H1 (cell line): Measurements from ENCODE around the gene MIP. TPM values are rescaled to one million over a fixed set of nuclear protein-coding genes. Genes with fewer than 3 reads are reported as not detected.

Experiments
- CTCF ChIA-PET: fragments of 300-600 bp; sonication (Branson Sonifier 250); formaldehyde crosslinking; loops from one replicate; lab custom pipeline; 2021; ENCODE audit not compliant: partially characterized antibody; lab: Charles Lee
- POLR2A ChIA-PET: fragments of 300-600 bp; sonication (Branson Sonifier 250); formaldehyde crosslinking; loops from one replicate; lab custom pipeline; 2021; ENCODE audit warnings: inconsistent platforms; ENCODE audit not compliant: partially characterized antibody; lab: Charles Lee
- DNase-seq, 2 experiments: peaks; one replicate each; pipeline versions ENCODE4 v3.0.0 to v3.0.0-alpha.2; 2010 to 2022; ENCODE audit warnings: low spot score in 2 of 2, low read depth in 1 of 2, mixed read lengths in 1 of 2
- FAIRE-seq: peaks from 2 replicates; lab custom pipeline; 2011; peaks lifted over from hg19 to GRCh38; lab: Jason Lieb, UNC
- H2AFZ ChIP-seq: 2 replicates; pipeline ENCODE4 v1.8.1; 2012; ENCODE audit warnings: low read length, inconsistent platforms
- H2AK5ac ChIP-seq: 2 replicates; pipeline ENCODE4 v1.6.1; 2013; ENCODE audit warnings: low read depth, low read length
- H2BK120ac ChIP-seq: replicated peaks from 2 replicates; pipeline ENCODE3; 2013; ENCODE audit warnings: low read depth, low read length, inconsistent platforms
- H2BK12ac ChIP-seq: 2 replicates; pipeline ENCODE4 v1.6.1; 2013; ENCODE audit warnings: low read depth, low read length
- H2BK15ac ChIP-seq: 2 replicates; pipeline ENCODE4 v1.6.1; 2013; ENCODE audit warnings: low read length
- H2BK20ac ChIP-seq: 2 replicates; pipeline ENCODE4 v1.6.1; 2013; ENCODE audit warnings: low read length
- H2BK5ac ChIP-seq: 2 replicates; pipeline ENCODE4 v1.6.1; 2013; ENCODE audit warnings: low read depth, low read length
- H3K14ac ChIP-seq: 2 replicates; pipeline ENCODE4 v1.6.1; 2013; ENCODE audit warnings: inconsistent platforms; ENCODE audit not compliant: insufficient read length
- H3K18ac ChIP-seq: 2 replicates; pipeline ENCODE4 v1.6.1; 2013; ENCODE audit warnings: low read length; ENCODE audit errors: extremely low read depth
- H3K23ac ChIP-seq: 2 replicates; pipeline ENCODE4 v1.6.1; 2013; ENCODE audit warnings: inconsistent platforms; ENCODE audit not compliant: insufficient read length
- H3K23me2 ChIP-seq: 2 replicates; pipeline ENCODE4 v1.6.1; 2013; ENCODE audit warnings: low read depth, low read length
- H3K27ac ChIP-seq: 2 replicates; pipeline ENCODE4 v1.6.1; 2011; ENCODE audit warnings: low read depth, low read length, inconsistent platforms
- H3K27me3 ChIP-seq, 4 experiments: replicated peaks in 1 of 4; 1 replicate in 1 of 4; 2 replicates in 3 of 4; pipeline versions ENCODE4 v1.6.1 to v1.8.1; 2011 to 2013; ENCODE audit warnings: low read length in 3 of 4, mild to moderate bottlenecking in 3 of 4, inconsistent platforms in 2 of 4, mixed read lengths in 2 of 4, moderate library complexity in 1 of 4; ENCODE audit not compliant: control insufficient read depth in 3 of 4, insufficient read depth in 3 of 4; ENCODE audit errors: extremely low read depth in 1 of 4
- H3K36me3 ChIP-seq, 4 experiments: 2 replicates each; pipeline versions ENCODE4 v1.6.1 to v1.8.1; 2011 to 2013; ENCODE audit warnings: mild to moderate bottlenecking in 4 of 4, low read length in 3 of 4, moderate library complexity in 2 of 4, control low read depth in 1 of 4, inconsistent platforms in 1 of 4; ENCODE audit not compliant: insufficient read depth in 4 of 4, control insufficient read depth in 2 of 4
- H3K4ac ChIP-seq: replicated peaks from 2 replicates; pipeline ENCODE3; 2013; ENCODE audit warnings: low read length, low read depth, mixed read lengths, inconsistent platforms; ENCODE audit not compliant: insufficient read length
- H3K4me1 ChIP-seq, 4 experiments: replicated peaks in 1 of 4; 1 replicate in 1 of 4; 2 replicates in 3 of 4; pipeline versions ENCODE4 v1.6.1 to v1.8.1; 2011 to 2013; ENCODE audit warnings: low read length in 3 of 4, inconsistent platforms in 2 of 4, mixed read lengths in 1 of 4; ENCODE audit not compliant: insufficient read depth in 4 of 4, control insufficient read depth in 3 of 4
- H3K4me2 ChIP-seq, 2 experiments: 2 replicates each; pipeline versions ENCODE4 v1.6.1 to v1.8.1; 2011 to 2013; ENCODE audit warnings: low read depth in 2 of 2, low read length in 2 of 2, control low read depth in 1 of 2, inconsistent platforms in 1 of 2, mild to moderate bottlenecking in 1 of 2; ENCODE audit not compliant: insufficient read depth in 1 of 2
- H3K4me3 ChIP-seq, 4 experiments: fragments of 200-600, 300-600 bp in 1 of 4; sonication (generic), shearing (Covaris generic), sonication (Bioruptor Twin) in 1 of 4; 2 replicates each; pipeline versions ENCODE4 v1.5.1 to v1.8.1; 2011 to 2016; ENCODE audit warnings: low read length in 4 of 4, low read depth in 3 of 4, control low read depth in 2 of 4, inconsistent platforms in 2 of 4, mild to moderate bottlenecking in 2 of 4, mixed read lengths in 1 of 4, moderate library complexity in 1 of 4; ENCODE audit not compliant: insufficient read depth in 2 of 4; ENCODE audit errors: extremely low read depth in 1 of 4
- H3K56ac ChIP-seq: replicated peaks from 2 replicates; pipeline ENCODE3; 2013; ENCODE audit warnings: low read depth, mild to moderate bottlenecking, mixed read lengths, low read length, inconsistent platforms; ENCODE audit not compliant: insufficient read length
- H3K79me1 ChIP-seq: 2 replicates; pipeline ENCODE4 v1.6.1; 2013; ENCODE audit warnings: low read depth, low read length, control low read depth
- H3K79me2 ChIP-seq, 2 experiments: 2 replicates each; pipeline versions ENCODE4 v1.6.1 to v1.8.1; 2012 to 2013; ENCODE audit warnings: low read length in 2 of 2, mild to moderate bottlenecking in 2 of 2, inconsistent platforms in 1 of 2; ENCODE audit not compliant: insufficient read depth in 2 of 2, control insufficient read depth in 1 of 2
- H3K9ac ChIP-seq, 4 experiments: replicated peaks in 1 of 4; 1 replicate in 1 of 4; 2 replicates in 3 of 4; pipeline versions ENCODE4 v1.6.1 to v1.8.1; 2011 to 2013; ENCODE audit warnings: low read depth in 3 of 4, low read length in 3 of 4, control low read depth in 2 of 4, mild to moderate bottlenecking in 2 of 4, moderate library complexity in 2 of 4, inconsistent platforms in 1 of 4; ENCODE audit errors: extremely low read depth in 1 of 4
- H3K9me3 ChIP-seq, 2 experiments: 2 replicates each; pipeline versions ENCODE4 v1.6.1 to v1.8.1; 2012 to 2013; ENCODE audit warnings: mild to moderate bottlenecking in 2 of 2, moderate library complexity in 2 of 2, control low read depth in 1 of 2, inconsistent platforms in 1 of 2, low read depth in 1 of 2, low read length in 1 of 2, mixed read lengths in 1 of 2; ENCODE audit not compliant: insufficient read depth in 2 of 2
- H4K20me1 ChIP-seq, 2 experiments: replicated peaks in 1 of 2; 2 replicates each; pipeline versions ENCODE3 to v1.8.1; 2011 to 2013; ENCODE audit warnings: inconsistent platforms in 2 of 2, low read length in 2 of 2, mild to moderate bottlenecking in 1 of 2; ENCODE audit not compliant: insufficient read depth in 2 of 2, control insufficient read depth in 1 of 2
- H4K5ac ChIP-seq: 2 replicates; pipeline ENCODE4 v1.6.1; 2013; ENCODE audit warnings: low read length, low read depth, mixed read lengths, inconsistent platforms; ENCODE audit not compliant: insufficient read length
- H4K8ac ChIP-seq: 2 replicates; pipeline ENCODE4 v1.8.0; 2013; ENCODE audit warnings: mild to moderate bottlenecking, moderate library complexity, low read length, inconsistent platforms; ENCODE audit not compliant: insufficient read depth; ENCODE audit errors: extremely low read depth
- H4K91ac ChIP-seq: replicated peaks from 2 replicates; pipeline ENCODE3; 2013; ENCODE audit warnings: low read length, mixed read lengths, inconsistent platforms; ENCODE audit not compliant: insufficient read length
- BCL11A ChIP-seq, 2 experiments: IDR thresholded peaks; one replicate each; pipeline ENCODE4 v1.6.1; 2011; ENCODE audit warnings: low read depth in 2 of 2, low read length in 2 of 2, mild to moderate bottlenecking in 2 of 2
- CEBPB ChIP-seq: IDR thresholded peaks from 2 replicates; pipeline ENCODE4 v1.6.1; 2012; ENCODE audit warnings: low read depth, low read length
- EZH2 ChIP-seq: fragments of 200-600 bp; sonication (generic); IDR thresholded peaks from 2 replicates; pipeline ENCODE4 v1.7.1; 2012; ENCODE audit warnings: low read depth, mild to moderate bottlenecking, moderate library complexity, low read length, inconsistent platforms; ENCODE audit not compliant: severe bottlenecking
- JUN ChIP-seq: IDR thresholded peaks from 2 replicates; pipeline ENCODE4 v1.6.1; 2011; ENCODE audit warnings: low read depth, mild to moderate bottlenecking, improper control_type of control experiment, low read length
- JUND ChIP-seq: IDR thresholded peaks from 2 replicates; pipeline ENCODE4 v1.6.1; 2011; ENCODE audit warnings: mild to moderate bottlenecking, improper control_type of control experiment, low read length
- POLR2AphosphoS5 ChIP-seq: IDR thresholded peaks from 2 replicates; pipeline ENCODE4 v1.6.1; 2011; ENCODE audit warnings: low read depth, low read length
- RXRA ChIP-seq: IDR thresholded peaks from 2 replicates; pipeline ENCODE4 v1.6.1; 2011; ENCODE audit warnings: low read depth, mild to moderate bottlenecking, low read length, moderate library complexity; ENCODE audit not compliant: insufficient read depth
- SAP30 ChIP-seq: fragments of 300-600 bp; sonication (generic); IDR thresholded peaks from 2 replicates; pipeline ENCODE4 v1.7.1; 2012; ENCODE audit warnings: low read length, moderate library complexity, mild to moderate bottlenecking, inconsistent platforms; ENCODE audit not compliant: insufficient read depth, insufficient replicate concordance
- SIN3A ChIP-seq, 2 experiments: IDR thresholded peaks in 1 of 2; conservative IDR thresholded peaks in 1 of 2; 2 replicates each; pipeline ENCODE4 v1.6.1; 2011 to 2012; ENCODE audit warnings: low read length in 2 of 2, improper control_type of control experiment in 1 of 2, low read depth in 1 of 2, mild to moderate bottlenecking in 1 of 2
- SP2 ChIP-seq: IDR thresholded peaks from 2 replicates; pipeline ENCODE4 v1.6.1; 2012; ENCODE audit warnings: mild to moderate bottlenecking, low read length, inconsistent platforms
- TCF12 ChIP-seq: IDR thresholded peaks from 2 replicates; pipeline ENCODE4 v1.6.1; 2011; ENCODE audit warnings: low read depth, mild to moderate bottlenecking, low read length
- YY1 ChIP-seq: IDR thresholded peaks from 2 replicates; pipeline ENCODE4 v1.6.1; 2011; ENCODE audit warnings: low read depth, mild to moderate bottlenecking, low read length
- WGBS, 2 experiments: shearing (Covaris generic) in 1 of 2; methylation state at CpG; one replicate each; pipeline versions ENCODE4 v1.1.6 to v1.1.7; 2013 to 2015; ENCODE audit warnings: low lambda C conversion rate in 2 of 2, mixed read lengths in 2 of 2, inconsistent platforms in 1 of 2, low coverage in 1 of 2, missing lambda C conversion rate in 1 of 2; ENCODE audit not compliant: insufficient replicate concordance in 2 of 2, insufficient coverage in 1 of 2, insufficient read length in 1 of 2; ENCODE audit errors: extremely low coverage in 1 of 2, missing lambda C conversion rate in 1 of 2; 5-methylcytosine and 5-hydroxymethylcytosine counted together
- polyA plus RNA-seq, 7 experiments: library from polyadenylated mRNA; depleted of rRNA in 3 of 7; stranded (reverse) in 5 of 7; unstranded in 2 of 7; fragments of >200 nt in 5 of 7; fragments of 200-250 nt in 2 of 7; gene quantifications; 1 replicate in 5 of 7; 2 replicates in 1 of 7; 4 replicates in 1 of 7; pipeline versions ENCODE4 v1.2.1 to v1.2.3, GENCODE V29; 2011 to 2013; ENCODE audit warnings: missing spikeins in 2 of 7, mixed read lengths in 2 of 7
- total RNA-seq: library from RNA; stranded (reverse); fragmentation: NEBNext Ultra II Directional; extraction: Animal tissue kit (Norgen Biotek cat#: 25700); gene quantifications from 2 replicates; pipeline ENCODE4 v1.2.1, GENCODE V29; 2021
- TF ChIP-seq, protein P1 (sequence below): IDR thresholded peaks from 2 replicates; pipeline ENCODE4 v1.6.1; 2012; ENCODE audit warnings: low read length, inconsistent platforms

MIP gene
- total and polyA plus RNA-seq, 2 of the 8 experiments (the other 6 are each of a cell fraction or from before 2014, with no cell fraction given) = 0.05 TPM; not detected in 1

DNA sequence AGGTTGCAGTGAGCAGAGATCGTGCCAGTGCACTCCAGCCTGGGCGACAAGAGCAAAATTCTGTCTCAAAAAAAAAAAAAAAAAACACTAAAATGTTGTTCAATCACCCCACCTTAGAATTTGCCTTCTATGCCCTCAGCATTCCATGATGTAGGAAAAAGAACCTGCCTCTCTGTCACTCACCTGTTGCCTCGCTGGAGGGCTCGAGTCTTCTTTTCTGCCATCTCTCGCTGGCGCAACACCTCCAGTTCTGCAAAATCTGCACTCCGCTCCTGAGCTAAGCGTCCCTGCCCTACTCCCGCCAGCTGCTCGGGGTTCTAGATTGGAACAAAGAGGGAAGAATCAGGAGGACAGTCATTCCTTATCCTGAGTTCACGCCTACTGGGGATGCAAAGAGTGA, 23.2 kb downstream of the MIP start:
- Histone ChIP-seq H2BK15ac (no peak overlapping the region), H3K9me3 (no peaks in the 10 kb centered on the region), H3K18ac (no peak overlapping the region), H3K4me2 (no peak overlapping the region), H3K79me2 (peaks cover 0 to 18% of the 10 kb centered on the region in 2 experiments; a peak in 2 of 4 replicates), H3K79me1 (0 out of 2 replicates have a peak, but pooled peaks cover 2% of the 10 kb centered on the region), H4K20me1 (peaks cover 0 to 1% of the 10 kb centered on the region in 2 experiments), H2BK5ac (no peak overlapping the region), H3K9ac (no peak overlapping the region), H4K8ac (no peak overlapping the region), H3K14ac (no peak overlapping the region), H2BK120ac (no peak overlapping the region), H3K4me3 (no peak overlapping the region), H2AK5ac (no peak overlapping the region), H4K91ac (no peak overlapping the region), H3K27ac (no peak overlapping the region), H3K4me1 (no peaks in the 10 kb centered on the region), H2AFZ (no peak overlapping the region), H3K23ac (no peak overlapping the region), H4K5ac (no peak overlapping the region), H3K4ac (no peak overlapping the region), H3K27me3 (no peaks in the 10 kb centered on the region), H3K23me2 (no peaks in the 10 kb centered on the region), H3K56ac (no peak overlapping the region), H2BK20ac (no peak overlapping the region), H3K36me3 (peaks cover 28 to 58% (median 48%) of the 10 kb centered on the region in 4 experiments), H2BK12ac (no peak overlapping the region)
- CTCF ChIA-PET = interaction anchor here (1.9 kb wide), 1 partner anchor 32 kb away, joined by 7 read pairs; no protein-coding TSS in a partner anchor
- no peak for DNase-seq
- no peak for FAIRE-seq
- POLR2A ChIA-PET = no interaction called here
- WGBS, 2 experiments = 92% methylated on average over 11 of the region's 11 CpGs; no CpG with 5 or more reads in 1 of the 2 experiments
- TF ChIP-seq SP2 (no peak), JUND (no peak), RXRA (no peak), POLR2AphosphoS5 (no peak), BCL11A (IDR thresholded peaks at IDR 0.05; ENCODE audit: low read depth in 2 of 2, low read length in 2 of 2) (no peak), EZH2 (no peak), YY1 (no peak), SAP30 (no peak), JUN (no peak), TCF12 (no peak), SIN3A (conservative IDR thresholded peaks at IDR 0.05 in 1 of 2, IDR thresholded peaks at IDR 0.05 in 1 of 2; ENCODE audit: low read depth in 1 of 2, low read length in 2 of 2) (no peak), CEBPB (no peak)
- TF ChIP-seq, protein P1, sequence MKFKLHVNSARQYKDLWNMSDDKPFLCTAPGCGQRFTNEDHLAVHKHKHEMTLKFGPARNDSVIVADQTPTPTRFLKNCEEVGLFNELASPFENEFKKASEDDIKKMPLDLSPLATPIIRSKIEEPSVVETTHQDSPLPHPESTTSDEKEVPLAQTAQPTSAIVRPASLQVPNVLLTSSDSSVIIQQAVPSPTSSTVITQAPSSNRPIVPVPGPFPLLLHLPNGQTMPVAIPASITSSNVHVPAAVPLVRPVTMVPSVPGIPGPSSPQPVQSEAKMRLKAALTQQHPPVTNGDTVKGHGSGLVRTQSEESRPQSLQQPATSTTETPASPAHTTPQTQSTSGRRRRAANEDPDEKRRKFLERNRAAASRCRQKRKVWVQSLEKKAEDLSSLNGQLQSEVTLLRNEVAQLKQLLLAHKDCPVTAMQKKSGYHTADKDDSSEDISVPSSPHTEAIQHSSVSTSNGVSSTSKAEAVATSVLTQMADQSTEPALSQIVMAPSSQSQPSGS = no peak
